Activated CD8-positive, alpha-beta memory T cell treated with anti-CD3 and anti-CD28 coated beads, Interleukin-2, amount 10 ng/mL, durations not matched to agents 7 days and 5 days (primary cell): ENCODE results near the gene C11orf71. TPM values are rescaled to one million over a fixed set of nuclear protein-coding genes. Genes with fewer than 3 reads are reported as not detected.

ENCODE experiments used
- ATAC-seq: fragments of 150-1000 bp; cut with Tn5 transposase; one replicate; pipeline ENCODE4 v1.10.0; 2021; ENCODE audit warnings: moderate library complexity
- CTCF ChIA-PET: fragments of 350-600 bp; sonication (Branson Sonifier 250); formaldehyde crosslinking; loops from one replicate; lab custom pipeline; 2021; ENCODE audit warnings: antibody characterized with exemption; lab: Charles Lee
- DNase-seq: peaks from one replicate; pipeline ENCODE4 v3.0.0-alpha.2; 2020
- H3K27ac Mint-ChIP-seq: one replicate; pipeline ENCODE4 v1.8.0; 2021; ENCODE audit warnings: mild to moderate bottlenecking, mixed read lengths
- H3K27me3 Mint-ChIP-seq: one replicate; pipeline ENCODE4 v1.8.0; 2021; ENCODE audit warnings: mixed read lengths
- H3K36me3 Mint-ChIP-seq: one replicate; pipeline ENCODE4 v1.8.0; 2021; ENCODE audit warnings: mild to moderate bottlenecking, mixed read lengths
- H3K4me1 Mint-ChIP-seq: one replicate; pipeline ENCODE4 v1.8.0; 2021; ENCODE audit warnings: mixed read lengths
- H3K4me3 Mint-ChIP-seq: one replicate; pipeline ENCODE4 v1.8.0; 2021; ENCODE audit warnings: mild to moderate bottlenecking, moderate library complexity, mixed read lengths
- H3K9me3 Mint-ChIP-seq: one replicate; pipeline ENCODE4 v1.8.0; 2022; ENCODE audit warnings: low read depth, mixed read lengths
- total RNA-seq, 2 experiments: library from RNA; stranded (reverse); gene quantifications; one replicate each; pipeline ENCODE4 v1.2.3, GENCODE V29; 2021

C11orf71 gene
- total RNA-seq, 2 experiments from 2014 or later: 5.3 to 14.0 TPM

GRCh38 chr11:114362958-114363357 is 37.4 kb downstream of the C11orf71 start:
- H3K27ac Mint-ChIP-seq: no peak overlapping the region
- H3K4me1 Mint-ChIP-seq: no peaks in the 10 kb centered on the region
- no peak for DNase-seq
- CTCF ChIA-PET: no interaction called here
- H3K9me3 Mint-ChIP-seq: no peaks in the 10 kb centered on the region
- H3K4me3 Mint-ChIP-seq: no peak overlapping the region
- ATAC-seq: no peak
- peaks cover 30% of the 10 kb centered on the region for H3K27me3 Mint-ChIP-seq
- H3K36me3 Mint-ChIP-seq: no peaks in the 10 kb centered on the region

GRCh38 chr11:114362326-114362725 is 38.0 kb downstream of the C11orf71 start:
- Mint-ChIP-seq H3K4me3 (no peak overlapping the region), H3K27me3 (peaks cover 35% of the 10 kb centered on the region), H3K27ac (no peak overlapping the region), H3K9me3 (no peaks in the 10 kb centered on the region), H3K4me1 (no peaks in the 10 kb centered on the region), H3K36me3 (no peaks in the 10 kb centered on the region)
- DNase-seq (no peak), ATAC-seq (no peak)
- CTCF ChIA-PET: interaction anchor here (1.0 kb wide), 1 partner anchor 9 kb away, joined by 4 read pairs; no protein-coding TSS in a partner anchor

GRCh38 chr11:114359342-114359741 is 41.0 kb downstream of the C11orf71 start:
- CTCF ChIA-PET: no interaction called here
- H3K36me3 Mint-ChIP-seq: no peaks in the 10 kb centered on the region
- no peak overlapping the region for H3K4me3 Mint-ChIP-seq
- H3K27me3 Mint-ChIP-seq: peaks cover 35% of the 10 kb centered on the region
- ATAC-seq: no peak
- no peaks in the 10 kb centered on the region for H3K4me1 Mint-ChIP-seq
- DNase-seq: no peak
- no peaks in the 10 kb centered on the region for H3K9me3 Mint-ChIP-seq
- no peak overlapping the region for H3K27ac Mint-ChIP-seq

GRCh38 chr11:114358716-114359115 is 41.6 kb downstream of the C11orf71 start:
- no peak for DNase-seq
- Mint-ChIP-seq H3K4me1 (no peaks in the 10 kb centered on the region), H3K36me3 (no peaks in the 10 kb centered on the region), H3K4me3 (no peak overlapping the region), H3K27ac (no peak overlapping the region), H3K9me3 (no peaks in the 10 kb centered on the region), H3K27me3 (peaks cover 30% of the 10 kb centered on the region)
- ATAC-seq: no peak
- CTCF ChIA-PET: no interaction called here

GRCh38 chr11:114354076-114354475 is 46.2 kb downstream of the C11orf71 start:
- no peaks in the 10 kb centered on the region for H3K9me3 Mint-ChIP-seq

GRCh38 chr11:114353443-114353842 is 46.9 kb downstream of the C11orf71 start:
- CTCF ChIA-PET: no interaction called here
- Mint-ChIP-seq H3K27me3 (peaks cover 9% of the 10 kb centered on the region), H3K4me1 (peaks cover 3% of the 10 kb centered on the region), H3K27ac (no peak overlapping the region), H3K9me3 (no peaks in the 10 kb centered on the region), H3K4me3 (no peak overlapping the region), H3K36me3 (no peaks in the 10 kb centered on the region)
- no peak for ATAC-seq
- no peak for DNase-seq

More at GRCh38 chr11:114354076-114354475, 46.2 kb downstream of the C11orf71 start:
- Mint-ChIP-seq H3K27ac (no peak overlapping the region), H3K36me3 (no peaks in the 10 kb centered on the region), H3K27me3 (peaks cover 13% of the 10 kb centered on the region), H3K4me1 (peaks cover 3% of the 10 kb centered on the region), H3K4me3 (no peak overlapping the region)
- CTCF ChIA-PET: no interaction called here
- ATAC-seq (no peak), DNase-seq (no peak)

GRCh38 chr11:114350022-114350421 is 50.3 kb downstream of the C11orf71 start:
- no peaks in the 10 kb centered on the region for H3K9me3 Mint-ChIP-seq
- CTCF ChIA-PET: interaction anchor here (0.7 kb wide), 1 partner anchor 251 kb away, joined by 3 read pairs; no protein-coding TSS in a partner anchor
- no peaks in the 10 kb centered on the region for H3K27me3 Mint-ChIP-seq
- H3K36me3 Mint-ChIP-seq: no peaks in the 10 kb centered on the region
- no peak overlapping the region for H3K27ac Mint-ChIP-seq
- DNase-seq (no peak), ATAC-seq (no peak)
- H3K4me3 Mint-ChIP-seq: no peak overlapping the region
- H3K4me1 Mint-ChIP-seq: peaks cover 16% of the 10 kb centered on the region

Other genes starting within 250 kb of the C11orf71 start
- not detected for gene NNMT, start 104.1 kb downstream of the C11orf71 start, total RNA-seq
- gene RBM7, start 155 bp upstream of the C11orf71 start, total RNA-seq: 10 to 100 TPM; 32.8 to 38.0 TPM
- 10 to 100 TPM; 55.5 to 73.2 TPM for gene REXO2, start 39.0 kb upstream of the C11orf71 start, total RNA-seq
- not detected for gene NXPE1, start 159.4 kb upstream of the C11orf71 start, total RNA-seq
- gene NXPE4, start 195.3 kb upstream of the C11orf71 start, total RNA-seq: not detected